Measurements from ENCODE around the gene PKIB.

Gene PKIB

GRCh38 chr6:122660296-122660695, 50.1 kb downstream of the PKIB start:
- no peak for TF ChIP-seq RAD21 (IDR thresholded peaks at IDR 0.05; ENCODE audit: low read depth)
- TF ChIP-seq YY1 (IDR thresholded peaks at IDR 0.05; ENCODE audit: low read depth): no peak
- TF ChIP-seq MAX (IDR thresholded peaks at IDR 0.05): no peak
- TF ChIP-seq CREB1 (IDR thresholded peaks at IDR 0.05; ENCODE audit: low read depth): no peak
- TF ChIP-seq ZBTB7A (IDR thresholded peaks at IDR 0.05; ENCODE audit: low read depth): no peak
- no peak for TF ChIP-seq TEAD4 (IDR thresholded peaks at IDR 0.05)
- no peak for TF ChIP-seq USF1 (IDR thresholded peaks at IDR 0.05)

- no peak for TF ChIP-seq CREB1 (IDR thresholded peaks at IDR 0.05; ENCODE audit: low read depth)
- no peak for TF ChIP-seq TEAD4 (IDR thresholded peaks at IDR 0.05)
- TF ChIP-seq CEBPB (IDR thresholded peaks at IDR 0.05): no peak
- no peak for TF ChIP-seq TAF1 (IDR thresholded peaks at IDR 0.05; ENCODE audit: low read depth)
- no peak for TF ChIP-seq EGR1 (IDR thresholded peaks at IDR 0.05)
Observed at GRCh38 chr6:122663981-122664380, 53.8 kb downstream of the PKIB start.

- TF ChIP-seq CREB1 (IDR thresholded peaks at IDR 0.05; ENCODE audit: low read depth) (no peak), EP300 (IDR thresholded peaks at IDR 0.05; ENCODE audit: borderline replicate concordance) (no peak), FOXM1 (IDR thresholded peaks at IDR 0.05; ENCODE audit: borderline replicate concordance, low read depth) (no peak), ZBTB7A (IDR thresholded peaks at IDR 0.05; ENCODE audit: low read depth) (no peak), USF1 (IDR thresholded peaks at IDR 0.05) (no peak)
Observed at GRCh38 chr6:122665929-122666328, 55.7 kb downstream of the PKIB start.

- no peak for TF ChIP-seq TCF12 (IDR thresholded peaks at IDR 0.05; ENCODE audit: low read depth)
- no peak for TF ChIP-seq TEAD4 (IDR thresholded peaks at IDR 0.05)
- TF ChIP-seq TAF1 (IDR thresholded peaks at IDR 0.05; ENCODE audit: low read depth): no peak
- no peak for TF ChIP-seq FOXM1 (IDR thresholded peaks at IDR 0.05; ENCODE audit: borderline replicate concordance, low read depth)
Observed at GRCh38 chr6:122666418-122666817, 56.2 kb downstream of the PKIB start.

GRCh38 chr6:122669418-122669817, 59.2 kb downstream of the PKIB start:
- TF ChIP-seq REST (IDR thresholded peaks at IDR 0.05; ENCODE audit: low read depth) (no peak), EP300 (IDR thresholded peaks at IDR 0.05; ENCODE audit: borderline replicate concordance) (no peak), USF1 (IDR thresholded peaks at IDR 0.05) (no peak), CREB1 (IDR thresholded peaks at IDR 0.05; ENCODE audit: low read depth) (no peak), RAD21 (IDR thresholded peaks at IDR 0.05; ENCODE audit: low read depth) (no peak), YY1 (IDR thresholded peaks at IDR 0.05; ENCODE audit: low read depth) (no peak), CEBPB (IDR thresholded peaks at IDR 0.05) (no peak), EGR1 (IDR thresholded peaks at IDR 0.05) (no peak)

GRCh38 chr6:122669868-122670267, 59.7 kb downstream of the PKIB start:
- no peak for TF ChIP-seq EP300 (IDR thresholded peaks at IDR 0.05; ENCODE audit: borderline replicate concordance)
- no peak for TF ChIP-seq CEBPB (IDR thresholded peaks at IDR 0.05)
- TF ChIP-seq MAX (IDR thresholded peaks at IDR 0.05): no peak
- no peak for TF ChIP-seq ZBTB7A (IDR thresholded peaks at IDR 0.05; ENCODE audit: low read depth)
- TF ChIP-seq RAD21 (IDR thresholded peaks at IDR 0.05; ENCODE audit: low read depth): no peak
- no peak for TF ChIP-seq YY1 (IDR thresholded peaks at IDR 0.05; ENCODE audit: low read depth)
- no peak for TF ChIP-seq CREB1 (IDR thresholded peaks at IDR 0.05; ENCODE audit: low read depth)
- TF ChIP-seq NFIC (IDR thresholded peaks at IDR 0.05): no peak
- TF ChIP-seq TCF12 (IDR thresholded peaks at IDR 0.05; ENCODE audit: low read depth): no peak
- no peak for TF ChIP-seq TAF1 (IDR thresholded peaks at IDR 0.05; ENCODE audit: low read depth)
- TF ChIP-seq TEAD4 (IDR thresholded peaks at IDR 0.05): no peak
- no peak for TF ChIP-seq FOXM1 (IDR thresholded peaks at IDR 0.05; ENCODE audit: borderline replicate concordance, low read depth)
- TF ChIP-seq REST (IDR thresholded peaks at IDR 0.05; ENCODE audit: low read depth): no peak
- no peak for TF ChIP-seq EGR1 (IDR thresholded peaks at IDR 0.05)
- no peak for TF ChIP-seq USF1 (IDR thresholded peaks at IDR 0.05)

All from Ishikawa (cell line).